Trophoblast cell (in vitro differentiated cells and primary cell): Measurements from ENCODE around the gene IL6ST.
"Not testable (repeated sequence)": the region's sequence is repeated elsewhere in the genome, so short reads cannot be mapped to it uniquely, and the experiment has no call there.

ENCODE experiments used
- DNase-seq, 2 donors: peaks; one replicate each; pipeline ENCODE4 v3.0.0-alpha.2; 2016
- H2AFZ ChIP-seq: 2 replicates; pipeline ENCODE4 v1.6.1; 2013; ENCODE audit warnings: low read length, moderate library complexity, mild to moderate bottlenecking; ENCODE audit not compliant: insufficient read depth, poor library complexity
- H2AK5ac ChIP-seq: 2 replicates; pipeline ENCODE4 v1.6.1; 2013; ENCODE audit warnings: mild to moderate bottlenecking, low read length
- H2BK120ac ChIP-seq: 2 replicates; pipeline ENCODE4 v1.6.1; 2013; ENCODE audit warnings: low read length, mild to moderate bottlenecking, moderate library complexity; ENCODE audit not compliant: insufficient read depth, poor library complexity
- H2BK12ac ChIP-seq: 2 replicates; pipeline ENCODE4 v1.6.1; 2013; ENCODE audit warnings: mild to moderate bottlenecking, low read length, moderate library complexity
- H2BK5ac ChIP-seq: 2 replicates; pipeline ENCODE4 v1.6.1; 2013; ENCODE audit warnings: low read length, low read depth, moderate library complexity, mild to moderate bottlenecking; ENCODE audit not compliant: poor library complexity
- H3K14ac ChIP-seq: 2 replicates; pipeline ENCODE4 v1.6.1; 2013; ENCODE audit warnings: mild to moderate bottlenecking, low read length
- H3K18ac ChIP-seq: 2 replicates; pipeline ENCODE4 v1.6.1; 2013; ENCODE audit warnings: mild to moderate bottlenecking, low read length
- H3K23ac ChIP-seq: 2 replicates; pipeline ENCODE4 v1.6.1; 2013; ENCODE audit warnings: low read length
- H3K27ac ChIP-seq: 2 replicates; pipeline ENCODE4 v1.5.1; 2013; ENCODE audit warnings: low read depth, mild to moderate bottlenecking, inconsistent platforms, low read length, moderate library complexity
- H3K27me3 ChIP-seq: 2 replicates; pipeline ENCODE4 v1.6.1; 2013; ENCODE audit warnings: inconsistent platforms, mild to moderate bottlenecking, low read length, moderate library complexity; ENCODE audit not compliant: insufficient read depth
- H3K36me3 ChIP-seq, 2 experiments: 1 replicate in 1 of 2; 2 replicates in 1 of 2; pipeline ENCODE4 v1.6.1; 2013; ENCODE audit warnings: low read length in 2 of 2, mild to moderate bottlenecking in 2 of 2, moderate library complexity in 1 of 2; ENCODE audit not compliant: insufficient read depth in 2 of 2, control insufficient read depth in 1 of 2
- H3K4ac ChIP-seq: 2 replicates; pipeline ENCODE4 v1.6.1; 2013; ENCODE audit warnings: low read depth, mild to moderate bottlenecking, low read length, moderate library complexity
- H3K4me1 ChIP-seq, 2 experiments: 1 replicate in 1 of 2; 2 replicates in 1 of 2; pipeline ENCODE4 v1.6.1; 2013; ENCODE audit warnings: low read length in 2 of 2, mild to moderate bottlenecking in 2 of 2, moderate library complexity in 1 of 2; ENCODE audit not compliant: insufficient read depth in 2 of 2, control insufficient read depth in 1 of 2
- H3K4me2 ChIP-seq: 2 replicates; pipeline ENCODE4 v1.6.1; 2013; ENCODE audit warnings: inconsistent platforms, mild to moderate bottlenecking, low read length, moderate library complexity
- H3K4me3 ChIP-seq: 2 replicates; pipeline ENCODE4 v1.5.1; 2013; ENCODE audit warnings: mild to moderate bottlenecking, low read depth, low read length, inconsistent platforms
- H3K79me1 ChIP-seq: one replicate; pipeline ENCODE4 v1.6.1; 2013; ENCODE audit warnings: low read length
- H3K79me2 ChIP-seq: 2 replicates; pipeline ENCODE4 v1.6.1; 2013; ENCODE audit warnings: low read length, mild to moderate bottlenecking; ENCODE audit not compliant: control insufficient read depth, insufficient read depth, poor library complexity
- H3K9ac ChIP-seq: 2 replicates; pipeline ENCODE4 v1.6.1; 2013; ENCODE audit warnings: mild to moderate bottlenecking, low read length
- H3K9me3 ChIP-seq: 2 replicates; pipeline ENCODE4 v1.6.1; 2013; ENCODE audit warnings: low read depth, mild to moderate bottlenecking, control low read depth, inconsistent platforms, low read length; ENCODE audit not compliant: insufficient read depth
- H4K12ac ChIP-seq: 2 replicates; pipeline ENCODE4 v1.6.1; 2013; ENCODE audit warnings: low read depth, mild to moderate bottlenecking, low read length, moderate library complexity
- H4K8ac ChIP-seq: 2 replicates; pipeline ENCODE4 v1.6.1; 2013; ENCODE audit warnings: low read depth, mild to moderate bottlenecking, low read length, moderate library complexity
- H4K91ac ChIP-seq: one replicate; pipeline ENCODE4 v1.6.1; 2013; ENCODE audit warnings: low read depth, mild to moderate bottlenecking, low read length, moderate library complexity
- WGBS: extraction: QIAGEN DNeasy Blood & Tissue Kit; methylation state at CpG from one replicate; pipeline ENCODE4 v1.1.7; 2013; ENCODE audit warnings: missing lambda C conversion rate; ENCODE audit not compliant: insufficient read length, insufficient coverage; ENCODE audit errors: extremely low coverage; 5-methylcytosine and 5-hydroxymethylcytosine counted together

Gene IL6ST

GRCh38 chr5:55990895-55991294, 3.9 kb downstream of the IL6ST start:
- H2AFZ ChIP-seq, H4K8ac ChIP-seq, H3K18ac ChIP-seq, H3K4me2 ChIP-seq, H3K4me1 ChIP-seq, H3K14ac ChIP-seq, H3K4me3 ChIP-seq, H2BK120ac ChIP-seq, DNase-seq, H3K9ac ChIP-seq, H3K4ac ChIP-seq, H3K23ac ChIP-seq, H3K9me3 ChIP-seq, H2AK5ac ChIP-seq, H2BK5ac ChIP-seq, H4K91ac ChIP-seq, H4K12ac ChIP-seq, H2BK12ac ChIP-seq, H3K27ac ChIP-seq, H3K27me3 ChIP-seq, H3K36me3 ChIP-seq: not testable (repeated sequence)
- peaks cover 10% of the 10 kb centered on the region for H3K79me2 ChIP-seq
- H3K79me1 ChIP-seq, result peaks cover 11% of the 10 kb centered on the region
- no CpG with 5 or more reads among the region's 4 CpGs for WGBS

- Histone ChIP-seq H2BK5ac (no peak overlapping the region), H4K12ac (no peak overlapping the region), H3K14ac (no peak overlapping the region), H4K91ac (no peak overlapping the region), H3K79me1 (peaks cover 5% of the 10 kb centered on the region), H2BK12ac (no peak overlapping the region), H3K18ac (no peak overlapping the region), H2BK120ac (no peak overlapping the region), H3K36me3 (no peaks in the 10 kb centered on the region), H2AFZ (no peak overlapping the region), H3K4me1 (no peaks in the 10 kb centered on the region), H3K27me3 (no peaks in the 10 kb centered on the region), H3K4ac (no peak overlapping the region), H3K79me2 (peaks cover 6% of the 10 kb centered on the region), H2AK5ac (no peak overlapping the region), H3K9me3 (peaks cover 1% of the 10 kb centered on the region), H3K9ac (no peak overlapping the region), H3K23ac (no peak overlapping the region), H4K8ac (no peak overlapping the region), H3K4me2 (no peak overlapping the region), H3K4me3 (no peak overlapping the region), H3K27ac (no peak overlapping the region)
- WGBS, result no CpG with 5 or more reads among the region's 1 CpG
- DNase-seq, result no peak
Observed at GRCh38 chr5:55989860-55990259, 4.9 kb downstream of the IL6ST start.

GRCh38 chr5:55988979-55989638, 5.7 kb downstream of the IL6ST start:
- Histone ChIP-seq H2AK5ac (no peak overlapping the region), H3K4ac (no peak overlapping the region), H3K9ac (no peak overlapping the region), H3K23ac (no peak overlapping the region), H3K14ac (no peak overlapping the region), H3K27me3 (no peaks in the 10 kb centered on the region), H2BK120ac (no peak overlapping the region), H3K27ac (no peak overlapping the region), H3K36me3 (no peaks in the 10 kb centered on the region), H3K79me2 (peaks cover 1% of the 10 kb centered on the region), H3K4me2 (no peak overlapping the region), H2BK5ac (no peak overlapping the region), H3K4me1 (no peaks in the 10 kb centered on the region), H4K91ac (no peak overlapping the region), H4K12ac (no peak overlapping the region), H3K9me3 (no peaks in the 10 kb centered on the region), H2AFZ (no peak overlapping the region), H3K18ac (no peak overlapping the region), H3K4me3 (no peak overlapping the region), H4K8ac (no peak overlapping the region), H2BK12ac (no peak overlapping the region), H3K79me1 (no peaks in the 10 kb centered on the region)
- WGBS, result no CpG with 5 or more reads among the region's 4 CpGs
- no peak for DNase-seq

GRCh38 chr5:55988428-55988827, 6.3 kb downstream of the IL6ST start:
- not testable (repeated sequence) for H3K4me2 ChIP-seq, H4K91ac ChIP-seq, H3K9me3 ChIP-seq, H2BK5ac ChIP-seq, H2BK12ac ChIP-seq, H2AFZ ChIP-seq, H2AK5ac ChIP-seq, H3K79me1 ChIP-seq, H3K4me3 ChIP-seq, H3K4me1 ChIP-seq, H3K27me3 ChIP-seq, DNase-seq, H3K27ac ChIP-seq, H3K9ac ChIP-seq, H4K8ac ChIP-seq, H2BK120ac ChIP-seq, H3K23ac ChIP-seq, H4K12ac ChIP-seq, H3K18ac ChIP-seq, H3K36me3 ChIP-seq, H3K14ac ChIP-seq, H3K79me2 ChIP-seq
- WGBS, result no CpG with 5 or more reads among the region's 10 CpGs
- H3K4ac ChIP-seq, result peak overlapping the region; percentile 46
